GM12878 (cell line): ENCODE measurements around the gene ITPR3. TPM values are rescaled to one million over a fixed set of nuclear protein-coding genes. Genes with fewer than 3 reads are reported as not detected.

Experiments used
- ATAC-seq: fragments of 200-7000 bp; cut with Tn5 transposase; 3 replicates; pipeline ENCODE4 v1.9.1; 2020; ENCODE audit warnings: mild to moderate bottlenecking, moderate library complexity
- BruUV-seq: library from RNA; stranded (reverse); fragments of 400-500 nt; replicated peaks from 2 replicates; lab custom pipeline; 2021; lab: Mats Ljungman, UMichigan
- CTCF ChIA-PET: fragments of 300-600 bp; sonication (Branson Sonifier 250); formaldehyde crosslinking; extraction: SDS; loops from one replicate; lab custom pipeline; 2021; ENCODE audit warnings: inconsistent platforms; lab: Yijun Ruan, JAX
- POLR2A ChIA-PET: fragments of 350-600 bp; formaldehyde crosslinking; extraction: SDS; loops from one replicate; lab custom pipeline; 2021; ENCODE audit warnings: inconsistent platforms; lab: Charles Lee
- RAD21 ChIA-PET: fragments of 300-600 bp; sonication (Branson Sonifier 250); formaldehyde crosslinking; loops from one replicate; lab custom pipeline; 2023; ENCODE audit warnings: antibody characterized with exemption; ENCODE audit not compliant: unreplicated experiment; lab: Charles Lee
- SMC1A ChIA-PET: fragments of 300-600 bp; sonication (Branson Sonifier 250); formaldehyde crosslinking; loops from one replicate; lab custom pipeline; 2023; ENCODE audit not compliant: unreplicated experiment, uncharacterized antibody; lab: Charles Lee
- DNase-seq: peaks from one replicate; pipeline ENCODE4 v3.0.0-alpha.2; 2011; ENCODE audit warnings: low read depth, low spot score
- FAIRE-seq: peaks from 3 replicates; lab custom pipeline; 2011; peaks lifted over from hg19 to GRCh38; lab: Jason Lieb, UNC
- H2AFZ ChIP-seq: 2 replicates; pipeline ENCODE4 v1.6.0; 2011; ENCODE audit warnings: low read depth, low read length, control low read depth; ENCODE audit not compliant: control insufficient read depth
- H3K27ac ChIP-seq: 2 replicates; pipeline ENCODE4 v1.5.1; 2011; ENCODE audit warnings: control low read depth; ENCODE audit not compliant: control insufficient read depth, insufficient read depth
- H3K27me3 ChIP-seq, 2 experiments: replicated peaks in 1 of 2; 2 replicates each; pipeline versions ENCODE4 v1.6.0 to v1.6.1; 2011; ENCODE audit warnings: low read length in 1 of 2; ENCODE audit not compliant: control insufficient read depth in 2 of 2, insufficient read depth in 2 of 2
- H3K36me3 ChIP-seq, 2 experiments: 2 replicates each; pipeline ENCODE4 v1.5.1; 2011; ENCODE audit warnings: low read length in 1 of 2; ENCODE audit not compliant: control insufficient read depth in 2 of 2, insufficient read depth in 2 of 2
- H3K4me1 ChIP-seq: 2 replicates; pipeline ENCODE4 v1.6.1; 2011; ENCODE audit warnings: mild to moderate bottlenecking, low read length, moderate library complexity, mixed read lengths; ENCODE audit not compliant: control insufficient read depth, insufficient read depth
- H3K4me2 ChIP-seq: 2 replicates; pipeline ENCODE4 v1.6.0; 2011; ENCODE audit warnings: control low read depth; ENCODE audit not compliant: control insufficient read depth, insufficient read depth
- H3K4me3 ChIP-seq: fragments of 200-600 bp; sonication (generic); 2 replicates; pipeline ENCODE4 v1.5.1; 2016
- H3K79me2 ChIP-seq: 2 replicates; pipeline ENCODE4 v1.6.0; 2011; ENCODE audit warnings: low read length; ENCODE audit not compliant: control insufficient read depth, insufficient read depth
- H3K9ac ChIP-seq: 2 replicates; pipeline ENCODE4 v1.8.0; 2011; ENCODE audit warnings: low read length, control low read depth, mixed read lengths; ENCODE audit not compliant: control insufficient read depth, insufficient read depth
- H3K9me3 ChIP-seq: replicated peaks from 3 replicates; pipeline ENCODE4 v1.5.1; 2011; ENCODE audit warnings: mild to moderate bottlenecking, low read length; ENCODE audit not compliant: control insufficient read depth, insufficient read depth
- H4K20me1 ChIP-seq: 2 replicates; pipeline ENCODE4 v1.6.0; 2011; ENCODE audit not compliant: control insufficient read depth, insufficient read depth
- ATF7 ChIP-seq: fragments of 450-650 bp; IDR thresholded peaks from 2 replicates; pipeline ENCODE4 v1.6.1; 2016; ENCODE audit warnings: low read depth, mild to moderate bottlenecking
- BACH1 ChIP-seq: fragments of 450-650 bp; IDR thresholded peaks from 2 replicates; pipeline ENCODE4 v1.6.1; 2017; ENCODE audit warnings: mild to moderate bottlenecking, borderline replicate concordance
- CBX5 ChIP-seq: sonication (generic); IDR thresholded peaks from 2 replicates; pipeline ENCODE4 v1.6.1; 2016; ENCODE audit warnings: low read depth, moderate library complexity, mild to moderate bottlenecking, inconsistent platforms
- CHD2 ChIP-seq: IDR thresholded peaks from 2 replicates; pipeline ENCODE4 v1.6.1; 2011; ENCODE audit warnings: low read depth, low read length, improper control_type of control experiment, borderline replicate concordance
- EP300 ChIP-seq, 2 experiments: fragments of 150-350 bp in 1 of 2; IDR thresholded peaks; 2 replicates each; pipeline ENCODE4 v1.6.1; 2011 to 2012; ENCODE audit warnings: low read depth in 2 of 2, low read length in 2 of 2, borderline replicate concordance in 1 of 2, improper control_type of control experiment in 1 of 2, inconsistent platforms in 1 of 2; ENCODE audit not compliant: control insufficient read depth in 1 of 2
- GABPA ChIP-seq: IDR thresholded peaks from 2 replicates; pipeline ENCODE4 v1.6.1; 2014; ENCODE audit warnings: antibody characterized with exemption, low read depth, mild to moderate bottlenecking, inconsistent platforms
- MYC ChIP-seq: IDR thresholded peaks from 2 replicates; pipeline ENCODE4 v1.6.1; 2011; ENCODE audit warnings: mild to moderate bottlenecking, low read length, moderate library complexity, inconsistent platforms; ENCODE audit not compliant: insufficient read depth, insufficient replicate concordance, insufficient read length, severe bottlenecking
- POLR2AphosphoS5 ChIP-seq: IDR thresholded peaks from 2 replicates; pipeline ENCODE4 v1.6.1; 2011; ENCODE audit warnings: mild to moderate bottlenecking, low read length, inconsistent platforms
- SREBF2 ChIP-seq: IDR thresholded peaks from 2 replicates; pipeline ENCODE4 v1.6.1; 2012; ENCODE audit warnings: mild to moderate bottlenecking, low read length
- TAF1 ChIP-seq: IDR thresholded peaks from 2 replicates; pipeline ENCODE4 v1.6.1; 2011; ENCODE audit warnings: mild to moderate bottlenecking, low read depth, low read length, borderline replicate concordance
- TCF3 ChIP-seq: IDR thresholded peaks from 2 replicates; pipeline ENCODE4 v1.6.1; 2012; ENCODE audit warnings: low read depth, mild to moderate bottlenecking, low read length, borderline replicate concordance; ENCODE audit not compliant: insufficient read depth
- YY1 ChIP-seq: IDR thresholded peaks from 2 replicates; pipeline ENCODE4 v1.6.1; 2011; ENCODE audit warnings: low read depth, mild to moderate bottlenecking, low read length
- WGBS: methylation state at CpG from one replicate; pipeline ENCODE4 v1.1.6; 2016; ENCODE audit warnings: low lambda C conversion rate; ENCODE audit not compliant: insufficient replicate concordance, insufficient coverage; ENCODE audit errors: missing lambda C conversion rate; 5-methylcytosine and 5-hydroxymethylcytosine counted together
- in situ Hi-C: fragments of 300-500 bp; cut with MboI; formaldehyde crosslinking; loops from 9 replicates; pipeline ENCODE4 v1.14.3; 2018; ENCODE audit warnings: mixed read lengths
- intact Hi-C: fragments of 100-400 bp; cut with micrococcal nuclease; formaldehyde crosslinking; loops from one replicate; pipeline ENCODE4 v1.14.2; 2022; ENCODE audit not compliant: unreplicated experiment
- polyA plus RNA-seq, 11 experiments: library from polyadenylated mRNA; depleted of rRNA in 4 of 11; unstranded in 6 of 11; stranded (reverse) in 5 of 11; fragments of >200 nt; fragmentation: Nextera tagmentation in 4 of 11; fragmentation: Illumina TruSeq in 1 of 11; extraction: Ambion mirVana in 4 of 11; extraction: Trizol in 1 of 11; gene quantifications; 1 replicate in 1 of 11; 2 replicates in 10 of 11; pipeline versions ENCODE4 v1.2.1 to v1.2.3, GENCODE V29; 2011 to 2016; ENCODE audit warnings: inconsistent platforms in 2 of 11, missing spikeins in 2 of 11, low read depth in 1 of 11
- total RNA-seq, 4 experiments: library from RNA; depleted of rRNA in 3 of 4; stranded (reverse); fragments of >200 nt in 3 of 4; fragmentation: Illumina TruSeq in 1 of 4; extraction: Trizol in 1 of 4; gene quantifications; 2 replicates each; pipeline versions ENCODE4 v1.2.1 to v1.2.3, GENCODE V29; 2013 to 2021
- TF ChIP-seq, protein P1 (sequence below): IDR thresholded peaks from 2 replicates; pipeline ENCODE4 v1.6.1; 2012; ENCODE audit warnings: improper control_type of control experiment, low read depth, low read length; ENCODE audit not compliant: insufficient replicate concordance
- TF ChIP-seq, protein P2 (sequence below): fragments of 150-350 bp; IDR thresholded peaks from 2 replicates; pipeline ENCODE4 v1.6.1; 2014; ENCODE audit warnings: mild to moderate bottlenecking, low read depth, low read length

The ITPR3 gene
- total and polyA plus RNA-seq, 10 of the 15 experiments (the other 5 are each of a cell fraction or from before 2014, with no cell fraction given) = 0.32 to 34.0 (median 11.9) TPM

DNA sequence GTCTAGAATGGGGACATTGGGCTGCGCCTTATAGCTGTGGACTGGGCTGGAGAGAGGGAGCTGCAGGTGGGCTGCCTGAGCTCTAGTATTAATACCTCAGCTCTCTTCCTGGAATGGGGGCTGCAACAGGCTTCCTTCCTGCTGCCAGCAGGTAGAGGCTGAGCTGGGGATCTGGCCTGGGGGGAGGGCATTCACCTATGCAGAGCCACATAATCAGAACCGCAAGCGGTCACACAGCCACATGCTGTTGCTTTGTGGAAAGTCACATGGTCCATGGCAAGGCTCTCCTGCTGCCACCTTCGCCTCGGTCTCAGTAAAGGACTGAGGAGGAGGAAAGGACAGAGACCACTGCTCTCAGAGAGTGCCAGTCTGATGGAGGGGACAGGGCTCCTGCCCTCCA is 35.7 kb downstream of the ITPR3 start:
- intact Hi-C loops (no loop called here), in situ Hi-C loops (no loop called here)
- TF ChIP-seq YY1 = no peak
- TF ChIP-seq CHD2 = no peak
- no peak for TF ChIP-seq POLR2AphosphoS5
- no peak for TF ChIP-seq TCF3
- no peak for TF ChIP-seq ATF7
- TF ChIP-seq MYC = no peak
- TF ChIP-seq TAF1 = no peak
- no peak for TF ChIP-seq CBX5
- TF ChIP-seq, protein P1, sequence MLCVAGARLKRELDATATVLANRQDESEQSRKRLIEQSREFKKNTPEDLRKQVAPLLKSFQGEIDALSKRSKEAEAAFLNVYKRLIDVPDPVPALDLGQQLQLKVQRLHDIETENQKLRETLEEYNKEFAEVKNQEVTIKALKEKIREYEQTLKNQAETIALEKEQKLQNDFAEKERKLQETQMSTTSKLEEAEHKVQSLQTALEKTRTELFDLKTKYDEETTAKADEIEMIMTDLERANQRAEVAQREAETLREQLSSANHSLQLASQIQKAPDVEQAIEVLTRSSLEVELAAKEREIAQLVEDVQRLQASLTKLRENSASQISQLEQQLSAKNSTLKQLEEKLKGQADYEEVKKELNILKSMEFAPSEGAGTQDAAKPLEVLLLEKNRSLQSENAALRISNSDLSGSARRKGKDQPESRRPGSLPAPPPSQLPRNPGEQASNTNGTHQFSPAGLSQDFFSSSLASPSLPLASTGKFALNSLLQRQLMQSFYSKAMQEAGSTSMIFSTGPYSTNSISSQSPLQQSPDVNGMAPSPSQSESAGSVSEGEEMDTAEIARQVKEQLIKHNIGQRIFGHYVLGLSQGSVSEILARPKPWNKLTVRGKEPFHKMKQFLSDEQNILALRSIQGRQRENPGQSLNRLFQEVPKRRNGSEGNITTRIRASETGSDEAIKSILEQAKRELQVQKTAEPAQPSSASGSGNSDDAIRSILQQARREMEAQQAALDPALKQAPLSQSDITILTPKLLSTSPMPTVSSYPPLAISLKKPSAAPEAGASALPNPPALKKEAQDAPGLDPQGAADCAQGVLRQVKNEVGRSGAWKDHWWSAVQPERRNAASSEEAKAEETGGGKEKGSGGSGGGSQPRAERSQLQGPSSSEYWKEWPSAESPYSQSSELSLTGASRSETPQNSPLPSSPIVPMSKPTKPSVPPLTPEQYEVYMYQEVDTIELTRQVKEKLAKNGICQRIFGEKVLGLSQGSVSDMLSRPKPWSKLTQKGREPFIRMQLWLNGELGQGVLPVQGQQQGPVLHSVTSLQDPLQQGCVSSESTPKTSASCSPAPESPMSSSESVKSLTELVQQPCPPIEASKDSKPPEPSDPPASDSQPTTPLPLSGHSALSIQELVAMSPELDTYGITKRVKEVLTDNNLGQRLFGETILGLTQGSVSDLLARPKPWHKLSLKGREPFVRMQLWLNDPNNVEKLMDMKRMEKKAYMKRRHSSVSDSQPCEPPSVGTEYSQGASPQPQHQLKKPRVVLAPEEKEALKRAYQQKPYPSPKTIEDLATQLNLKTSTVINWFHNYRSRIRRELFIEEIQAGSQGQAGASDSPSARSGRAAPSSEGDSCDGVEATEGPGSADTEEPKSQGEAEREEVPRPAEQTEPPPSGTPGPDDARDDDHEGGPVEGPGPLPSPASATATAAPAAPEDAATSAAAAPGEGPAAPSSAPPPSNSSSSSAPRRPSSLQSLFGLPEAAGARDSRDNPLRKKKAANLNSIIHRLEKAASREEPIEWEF = no peak
- TF ChIP-seq SREBF2 = no peak
- no peak for TF ChIP-seq GABPA
- TF ChIP-seq EP300 (IDR thresholded peaks at IDR 0.05; ENCODE audit: borderline replicate concordance in 1 of 2, control insufficient read depth in 1 of 2, low read depth in 2 of 2, low read length in 2 of 2) = no peak
- TF ChIP-seq, protein P2, sequence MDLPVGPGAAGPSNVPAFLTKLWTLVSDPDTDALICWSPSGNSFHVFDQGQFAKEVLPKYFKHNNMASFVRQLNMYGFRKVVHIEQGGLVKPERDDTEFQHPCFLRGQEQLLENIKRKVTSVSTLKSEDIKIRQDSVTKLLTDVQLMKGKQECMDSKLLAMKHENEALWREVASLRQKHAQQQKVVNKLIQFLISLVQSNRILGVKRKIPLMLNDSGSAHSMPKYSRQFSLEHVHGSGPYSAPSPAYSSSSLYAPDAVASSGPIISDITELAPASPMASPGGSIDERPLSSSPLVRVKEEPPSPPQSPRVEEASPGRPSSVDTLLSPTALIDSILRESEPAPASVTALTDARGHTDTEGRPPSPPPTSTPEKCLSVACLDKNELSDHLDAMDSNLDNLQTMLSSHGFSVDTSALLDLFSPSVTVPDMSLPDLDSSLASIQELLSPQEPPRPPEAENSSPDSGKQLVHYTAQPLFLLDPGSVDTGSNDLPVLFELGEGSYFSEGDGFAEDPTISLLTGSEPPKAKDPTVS = no peak
- TF ChIP-seq BACH1 = no peak
- SMC1A ChIA-PET = interaction anchor here (0.8 to 1.4 kb wide), 2 partner anchors 43 kb away, joined by 3 read pairs; no protein-coding TSS in a partner anchor
- CTCF ChIA-PET = no interaction called here
- H3K36me3 ChIP-seq = peaks cover 0 to 33% of the 10 kb centered on the region in 2 experiments; a peak in 3 of 4 replicates
- no peak for ATAC-seq
- no peak for FAIRE-seq
- POLR2A ChIA-PET = no interaction called here
- RAD21 ChIA-PET = no interaction called here
- 99% methylated on average over 5 of the region's 5 CpGs for WGBS
- H3K27ac ChIP-seq = no peak overlapping the region
- no peak for DNase-seq
- no peaks in the 10 kb centered on the region for H3K79me2 ChIP-seq
- H3K27me3 ChIP-seq = no peaks in the 10 kb centered on the region
- no peaks in the 10 kb centered on the region for H3K4me1 ChIP-seq
- no TSS peak for BruUV-seq
- H3K9me3 ChIP-seq = no peaks in the 10 kb centered on the region
- no peaks in the 10 kb centered on the region for H4K20me1 ChIP-seq
- no peak overlapping the region for H3K4me2 ChIP-seq
- H3K4me3 ChIP-seq = no peak overlapping the region
- H2AFZ ChIP-seq = no peak overlapping the region
- no peak overlapping the region for H3K9ac ChIP-seq
